HepG2 (cell line): ENCODE measurements around the gene ENSA. TPM values are rescaled to one million over a fixed set of nuclear protein-coding genes. Genes with fewer than 3 reads are reported as not detected.

Experiments
- ATAC-seq: fragments of 200-7000 bp; cut with Tn5 transposase; 3 replicates; pipeline ENCODE4 v1.9.1; 2020; ENCODE audit warnings: mild to moderate bottlenecking, moderate library complexity
- BruUV-seq: library from RNA; stranded (reverse); fragments of 400-500 nt; replicated peaks from 2 replicates; lab custom pipeline; 2021; lab: Mats Ljungman, UMichigan
- CTCF ChIA-PET: fragments of 300-600 bp; formaldehyde crosslinking; extraction: SDS; loops from one replicate; lab custom pipeline; 2021; ENCODE audit warnings: low total read pairs, inconsistent platforms, low intra/inter-chr PET ratio; lab: Yijun Ruan, JAX
- POLR2A ChIA-PET: fragments of 350-600 bp; sonication (Branson Sonifier 250); formaldehyde crosslinking; loops from one replicate; lab custom pipeline; 2020; ENCODE audit warnings: antibody characterized with exemption, inconsistent platforms; lab: Yijun Ruan, JAX
- DNase-seq: peaks from one replicate; pipeline ENCODE4 v3.0.0-alpha.2; 2015; ENCODE audit warnings: low spot score
- FAIRE-seq: peaks from 3 replicates; lab custom pipeline; 2011; peaks lifted over from hg19 to GRCh38; lab: Jason Lieb, UNC
- H2AFZ ChIP-seq: one replicate; pipeline ENCODE4 v1.6.1; 2011; ENCODE audit warnings: low read length, inconsistent platforms
- H3K27ac ChIP-seq: fragments of 300-600 bp; 3 replicates; pipeline ENCODE4 v1.8.0; 2011; ENCODE audit warnings: mixed run types, mild to moderate bottlenecking, mixed read lengths, low read length, inconsistent platforms; ENCODE audit not compliant: insufficient read depth; ENCODE audit errors: extremely low read length
- H3K27me3 ChIP-seq, 2 experiments: fragments of 200-600 bp in 1 of 2; 2 replicates in 1 of 2; 3 replicates in 1 of 2; pipeline versions ENCODE4 v1.6.0 to v1.8.0; 2011; ENCODE audit warnings: low read length in 2 of 2, mild to moderate bottlenecking in 2 of 2, moderate library complexity in 2 of 2, inconsistent platforms in 1 of 2; ENCODE audit not compliant: insufficient read depth in 2 of 2, control insufficient read depth in 1 of 2
- H3K36me3 ChIP-seq, 2 experiments: fragments of 200-600 bp in 1 of 2; replicated peaks in 1 of 2; 2 replicates in 1 of 2; 3 replicates in 1 of 2; pipeline versions ENCODE4 v1.5.1 to v1.8.0; 2011; ENCODE audit warnings: low read length in 2 of 2, inconsistent platforms in 1 of 2; ENCODE audit not compliant: insufficient read depth in 2 of 2, control insufficient read depth in 1 of 2
- H3K4me1 ChIP-seq: 2 replicates; pipeline ENCODE4 v1.5.1; 2012; ENCODE audit warnings: low read length, inconsistent platforms; ENCODE audit not compliant: insufficient read depth
- H3K4me2 ChIP-seq: 2 replicates; pipeline ENCODE4 v1.6.0; 2011; ENCODE audit warnings: low read depth, low read length, inconsistent platforms
- H3K4me3 ChIP-seq, 3 experiments: fragments of 200-600 bp in 1 of 3; sonication (generic), shearing (Covaris generic) in 1 of 3; replicated peaks in 1 of 3; 2 replicates each; pipeline ENCODE4 v1.5.1; 2011 to 2016; ENCODE audit warnings: low read length in 3 of 3, inconsistent platforms in 2 of 3, low read depth in 2 of 3, mild to moderate bottlenecking in 2 of 3, control low read depth in 1 of 3, mixed read lengths in 1 of 3; ENCODE audit not compliant: insufficient read depth in 1 of 3
- H3K79me2 ChIP-seq: one replicate; pipeline ENCODE4 v1.6.1; 2011; ENCODE audit warnings: low read length, inconsistent platforms; ENCODE audit not compliant: insufficient read depth
- H3K9ac ChIP-seq: 2 replicates; pipeline ENCODE4 v1.6.0; 2011; ENCODE audit warnings: mild to moderate bottlenecking, low read depth, low read length, inconsistent platforms; ENCODE audit not compliant: insufficient read depth
- H3K9me3 ChIP-seq: 2 replicates; pipeline ENCODE4 v1.5.1; 2012; ENCODE audit warnings: mild to moderate bottlenecking, low read length
- H4K20me1 ChIP-seq: 2 replicates; pipeline ENCODE4 v1.6.0; 2011; ENCODE audit warnings: inconsistent platforms, mild to moderate bottlenecking, low read length, moderate library complexity; ENCODE audit not compliant: insufficient read depth
- CEBPB ChIP-seq: IDR thresholded peaks from 2 replicates; pipeline ENCODE4 v1.6.1; 2011; ENCODE audit warnings: low read depth, low read length, improper control_type of control experiment, borderline replicate concordance
- ELF4 ChIP-seq: sonication (generic); formaldehyde crosslinking; IDR thresholded peaks from 2 replicates; pipeline ENCODE4 v1.5.0; 2020; ENCODE audit warnings: missing genetic modification reagents, mild to moderate bottlenecking, moderate library complexity, borderline replicate concordance
- FOXA3 ChIP-seq: IDR thresholded peaks from 2 replicates; pipeline ENCODE4 v1.6.1; 2016; ENCODE audit warnings: missing genetic modification reagents, missing compliant biosample characterization
- FOXJ3 ChIP-seq: sonication (generic); formaldehyde crosslinking; IDR thresholded peaks from 2 replicates; pipeline ENCODE4 v1.4.0; 2020; ENCODE audit warnings: missing genetic modification reagents, mild to moderate bottlenecking, borderline replicate concordance
- MXI1 ChIP-seq: IDR thresholded peaks from 3 replicates; pipeline ENCODE4 v1.6.1; 2012; ENCODE audit warnings: low read depth, low read length, inconsistent platforms, borderline replicate concordance
- NCOA5 ChIP-seq: sonication (generic); formaldehyde crosslinking; IDR thresholded peaks from 2 replicates; pipeline ENCODE4 v1.4.0; 2020; ENCODE audit warnings: missing genetic modification reagents
- ONECUT2 ChIP-seq: sonication (generic); formaldehyde crosslinking; IDR thresholded peaks from 2 replicates; pipeline ENCODE4 v1.4.0; 2020; ENCODE audit warnings: missing genetic modification reagents
- PAXIP1 ChIP-seq: sonication (generic); formaldehyde crosslinking; conservative IDR thresholded peaks from 2 replicates; pipeline ENCODE4 v1.4.0; 2020; ENCODE audit warnings: mild to moderate bottlenecking, missing genetic modification reagents, moderate library complexity
- RBAK ChIP-seq: sonication (generic); formaldehyde crosslinking; IDR thresholded peaks from 2 replicates; pipeline ENCODE4 v1.5.1; 2020; ENCODE audit warnings: mild to moderate bottlenecking, missing genetic modification reagents
- RBM22 ChIP-seq: fragments of 200-400 bp; formaldehyde crosslinking; optimal IDR thresholded peaks from 2 replicates; pipeline ENCODE3; 2017; ENCODE audit warnings: mild to moderate bottlenecking, low read length, moderate library complexity
- ZNF567 ChIP-seq: sonication (generic); formaldehyde crosslinking; IDR thresholded peaks from 2 replicates; pipeline ENCODE4 v1.8.1; 2023; ENCODE audit warnings: mild to moderate bottlenecking, missing genetic modification reagents, borderline replicate concordance
- ZNF652 ChIP-seq: IDR thresholded peaks from 2 replicates; pipeline ENCODE4 v1.6.1; 2016; ENCODE audit warnings: low read depth, borderline replicate concordance
- ZSCAN29 ChIP-seq: sonication (generic); formaldehyde crosslinking; conservative IDR thresholded peaks from 2 replicates; pipeline ENCODE4 v1.4.0; 2020; ENCODE audit warnings: mild to moderate bottlenecking, missing genetic modification reagents
- WGBS: methylation state at CpG from one replicate; pipeline ENCODE4 v1.1.6; 2017; ENCODE audit warnings: low lambda C conversion rate; 5-methylcytosine and 5-hydroxymethylcytosine counted together
- in situ Hi-C: cut with HindIII; loops from 2 replicates; pipeline ENCODE4 v1.10.0; 2017; ENCODE audit warnings: low pct_unique_long_range_greater_than_20kb; ENCODE audit not compliant: extremely low pct_ligation_motif_present
- intact Hi-C: fragments of 100-400 bp; cut with micrococcal nuclease; formaldehyde crosslinking; loops from one replicate; pipeline ENCODE4 v1.10.0; 2022; ENCODE audit not compliant: unreplicated experiment
- polyA plus RNA-seq, 8 experiments: library from polyadenylated mRNA; depleted of rRNA in 3 of 8; stranded (reverse) in 7 of 8; unstranded in 1 of 8; fragments of >200 nt; fragmentation: Illumina TruSeq in 4 of 8; extraction: Trizol in 4 of 8; gene quantifications; 2 replicates each; pipeline versions ENCODE4 v1.2.1 to v1.2.3, GENCODE V29; 2011 to 2016; ENCODE audit warnings: low read depth in 4 of 8, missing spikeins in 1 of 8, mixed read lengths in 1 of 8; ENCODE audit not compliant: insufficient read depth in 1 of 8
- total RNA-seq, 5 experiments: library from RNA; depleted of rRNA; stranded (reverse); fragments of >200 nt; fragmentation: Illumina TruSeq; extraction: Trizol; gene quantifications; 2 replicates each; pipeline ENCODE4 v1.2.3, GENCODE V29; 2016; ENCODE audit warnings: low read depth in 1 of 5
- TF ChIP-seq, protein P1 (sequence below): sonication (generic); formaldehyde crosslinking; IDR thresholded peaks from 2 replicates; pipeline ENCODE4 v1.5.0; 2020; ENCODE audit warnings: missing genetic modification reagents
- TF ChIP-seq, protein P2 (sequence below): sonication (generic); formaldehyde crosslinking; IDR thresholded peaks from 2 replicates; pipeline ENCODE4 v1.5.0; 2020; ENCODE audit warnings: missing genetic modification reagents

The ENSA gene
- total and polyA plus RNA-seq, 2 of the 13 experiments (the other 11 are each of a cell fraction or from before 2014, with no cell fraction given) = 54.5 to 111 TPM

GRCh38 chr1:150575518-150576366 lies 53.7 kb downstream of the ENSA start:
- DNase-seq (no peak), ATAC-seq (no peak; the same call in 2 of the 3 replicates), FAIRE-seq (peak; percentile 50)
- WGBS = 4% methylated on average over 1 of the region's 1 CpG
- Histone ChIP-seq H3K4me2 (peak overlapping the region; percentile 81), H3K4me3 (peak overlapping the region; percentile 93 to 96 (median 94); a peak in 5 of 6 replicates), H4K20me1 (peaks cover 63% of the 10 kb centered on the region), H3K36me3 (peaks cover 0 to 49% of the 10 kb centered on the region in 2 experiments; a peak in 4 of 5 replicates), H3K9me3 (no peaks in the 10 kb centered on the region), H3K27ac (peak overlapping the region; percentile 92), H2AFZ (no peak overlapping the region), H3K4me1 (peaks cover 54% of the 10 kb centered on the region), H3K27me3 (no peaks in the 10 kb centered on the region; a peak in 1 of 5 replicates), H3K9ac (peak overlapping the region; percentile 94), H3K79me2 (peaks cover 84% of the 10 kb centered on the region)
- in situ Hi-C loops = no loop called here
- ChIA-PET POLR2A (interaction anchor here (0.6 to 11.9 kb wide), 10 partner anchors 10 to 395 kb away, joined by 3 to 469 read pairs (median 5); partner anchors contain the start of genes ENSA and FALEC), CTCF (interaction anchor here (2.0 kb wide), 1 partner anchor 14 kb away, joined by 4 read pairs; no protein-coding TSS in a partner anchor)
- BruUV-seq = no TSS peak
- intact Hi-C loops = loop anchor here (5.0 kb wide), 1 partner anchor 37 kb away; no protein-coding TSS in a partner anchor
- peak; percentile 64 for TF ChIP-seq ZNF652
- TF ChIP-seq, protein P1, sequence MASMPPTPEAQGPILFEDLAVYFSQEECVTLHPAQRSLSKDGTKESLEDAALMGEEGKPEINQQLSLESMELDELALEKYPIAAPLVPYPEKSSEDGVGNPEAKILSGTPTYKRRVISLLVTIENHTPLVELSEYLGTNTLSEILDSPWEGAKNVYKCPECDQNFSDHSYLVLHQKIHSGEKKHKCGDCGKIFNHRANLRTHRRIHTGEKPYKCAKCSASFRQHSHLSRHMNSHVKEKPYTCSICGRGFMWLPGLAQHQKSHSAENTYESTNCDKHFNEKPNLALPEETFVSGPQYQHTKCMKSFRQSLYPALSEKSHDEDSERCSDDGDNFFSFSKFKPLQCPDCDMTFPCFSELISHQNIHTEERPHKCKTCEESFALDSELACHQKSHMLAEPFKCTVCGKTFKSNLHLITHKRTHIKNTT (CRISPR knock-in tag) = no peak
- TF ChIP-seq RBM22 = peak; percentile 37
- peak; percentile 68 for TF ChIP-seq FOXA3 (CRISPR knock-in tag)
- TF ChIP-seq ZNF567 (CRISPR knock-in tag) = no peak
- TF ChIP-seq FOXJ3 = peak; percentile 39; the same call in 1 of the 2 replicates
- TF ChIP-seq ZSCAN29 (CRISPR knock-in tag) = no peak
- no peak for TF ChIP-seq ELF4 (CRISPR knock-in tag)
- peak; percentile 82; the same call in 1 of the 2 replicates for TF ChIP-seq RBAK (CRISPR knock-in tag)
- 0 out of 2 replicates have a peak, but pooled peaks have one; percentile 20 for TF ChIP-seq ONECUT2 (CRISPR knock-in tag)
- TF ChIP-seq NCOA5 (CRISPR knock-in tag) = no peak
- TF ChIP-seq MXI1 = peak; percentile 30; the same call in 1 of the 3 replicates
- TF ChIP-seq, protein P2, sequence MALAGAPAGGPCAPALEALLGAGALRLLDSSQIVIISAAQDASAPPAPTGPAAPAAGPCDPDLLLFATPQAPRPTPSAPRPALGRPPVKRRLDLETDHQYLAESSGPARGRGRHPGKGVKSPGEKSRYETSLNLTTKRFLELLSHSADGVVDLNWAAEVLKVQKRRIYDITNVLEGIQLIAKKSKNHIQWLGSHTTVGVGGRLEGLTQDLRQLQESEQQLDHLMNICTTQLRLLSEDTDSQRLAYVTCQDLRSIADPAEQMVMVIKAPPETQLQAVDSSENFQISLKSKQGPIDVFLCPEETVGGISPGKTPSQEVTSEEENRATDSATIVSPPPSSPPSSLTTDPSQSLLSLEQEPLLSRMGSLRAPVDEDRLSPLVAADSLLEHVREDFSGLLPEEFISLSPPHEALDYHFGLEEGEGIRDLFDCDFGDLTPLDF (CRISPR knock-in tag) = peak; percentile 28; the same call in 1 of the 2 replicates
- TF ChIP-seq CEBPB = peak; percentile 78
- peak; percentile 44; the same call in 1 of the 2 replicates for TF ChIP-seq PAXIP1
